Tibial artery (tissue), 4 donors: Measurements from ENCODE around the gene CCRL2.
"Not testable (repeated sequence)": the region's sequence is repeated elsewhere in the genome, so short reads cannot be mapped to it uniquely, and the experiment has no call there.

Source experiments
- DNase-seq, 2 donors: peaks; one replicate each; pipeline ENCODE4 v3.0.0-alpha.2; 2019
- H3K27ac ChIP-seq, 2 donors: fragments of 200-600 bp; sonication (generic) in 1 of 2; 1 replicate in 1 of 2; 2 replicates in 1 of 2; pipeline ENCODE4 v1.5.1; 2018 to 2019; ENCODE audit warnings: mild to moderate bottlenecking in 1 of 2
- H3K27me3 ChIP-seq, 2 donors: fragments of 200-600 bp; sonication (generic) in 1 of 2; one replicate each; pipeline versions ENCODE4 v1.5.1 to v1.6.0; 2016 to 2019
- H3K36me3 ChIP-seq, 3 donors: fragments of 200-600 bp; sonication (generic) in 2 of 3; one replicate each; pipeline ENCODE4 v1.5.1; 2016 to 2019; ENCODE audit warnings: mild to moderate bottlenecking in 2 of 3
- H3K4me1 ChIP-seq, 4 donors: fragments of 200-600 bp; sonication (generic) in 2 of 4; 1 replicate in 3 of 4; 2 replicates in 1 of 4; pipeline ENCODE4 v1.5.1; 2016 to 2019
- H3K4me3 ChIP-seq, 2 donors: fragments of 200-600 bp; sonication (generic) in 1 of 2; 1 replicate in 1 of 2; 2 replicates in 1 of 2; pipeline ENCODE4 v1.5.1; 2018 to 2019; ENCODE audit warnings: mild to moderate bottlenecking in 2 of 2
- H3K9me3 ChIP-seq, 3 donors: fragments of 200-600 bp; sonication (generic) in 1 of 3; one replicate each; pipeline ENCODE4 v1.5.1; 2016 to 2019
- intact Hi-C: fragments of 100-400 bp; cut with DNase I; formaldehyde crosslinking; loops from one replicate; pipeline ENCODE4 v1.15.0; 2023; ENCODE audit warnings: low total_unique reads
- TF ChIP-seq, protein P1 (sequence below), 2 experiments: fragments of 200-600 bp in 1 of 2; fragments of 450-650 bp in 1 of 2; IDR thresholded peaks; one replicate each; pipeline ENCODE4 v1.5.1; 2017 to 2019; ENCODE audit warnings: antibody characterized with exemption in 2 of 2, mild to moderate bottlenecking in 1 of 2, moderate library complexity in 1 of 2

The CCRL2 gene

DNA sequence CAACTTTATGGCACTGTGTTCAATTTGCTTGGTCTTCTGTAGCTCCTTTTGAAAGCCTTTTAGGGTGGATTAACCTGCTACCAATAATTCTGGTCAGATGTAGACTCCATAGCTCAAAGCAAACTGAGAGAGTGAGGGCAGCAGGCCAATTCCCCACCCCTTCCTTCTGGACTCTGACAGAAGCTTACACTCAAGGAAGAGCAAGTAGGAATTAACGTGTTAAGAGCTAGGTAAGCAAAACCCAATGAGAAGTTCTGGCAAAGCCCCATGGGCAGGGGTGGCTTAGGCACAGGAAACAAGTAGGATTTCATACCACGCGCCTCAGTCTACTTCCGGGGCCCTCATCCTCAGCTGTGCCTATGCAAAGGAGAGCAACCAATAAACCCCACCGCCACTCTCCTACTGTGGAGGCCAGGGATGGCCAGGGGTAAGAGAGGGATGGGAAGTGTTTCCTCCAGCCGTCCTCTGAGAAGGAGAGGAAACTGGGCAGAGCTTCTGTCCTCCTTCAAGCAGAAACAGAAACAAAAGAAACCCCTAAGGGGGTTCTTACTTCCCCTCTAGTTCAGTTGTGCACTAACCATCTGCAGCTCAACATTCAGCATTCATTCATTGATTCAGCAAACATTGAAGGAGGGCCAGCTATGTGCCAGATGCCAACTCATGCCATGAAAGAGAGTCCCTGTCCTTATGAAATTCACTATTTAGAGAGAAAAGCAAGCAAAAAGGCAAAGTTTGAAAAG lies 23.7 kb upstream of the CCRL2 start:
- H3K27me3 ChIP-seq, result no peaks in the 10 kb centered on the region
- H3K4me3 ChIP-seq, result no peak overlapping the region
- H3K9me3 ChIP-seq, result no peaks in the 10 kb centered on the region
- no peak overlapping the region for H3K27ac ChIP-seq
- intact Hi-C loops, result no loop called here
- H3K4me1 ChIP-seq, result peaks cover 0 to 9% (median 2%) of the 10 kb centered on the region in 4 donors
- no peaks in the 10 kb centered on the region for H3K36me3 ChIP-seq
- TF ChIP-seq, protein P1, sequence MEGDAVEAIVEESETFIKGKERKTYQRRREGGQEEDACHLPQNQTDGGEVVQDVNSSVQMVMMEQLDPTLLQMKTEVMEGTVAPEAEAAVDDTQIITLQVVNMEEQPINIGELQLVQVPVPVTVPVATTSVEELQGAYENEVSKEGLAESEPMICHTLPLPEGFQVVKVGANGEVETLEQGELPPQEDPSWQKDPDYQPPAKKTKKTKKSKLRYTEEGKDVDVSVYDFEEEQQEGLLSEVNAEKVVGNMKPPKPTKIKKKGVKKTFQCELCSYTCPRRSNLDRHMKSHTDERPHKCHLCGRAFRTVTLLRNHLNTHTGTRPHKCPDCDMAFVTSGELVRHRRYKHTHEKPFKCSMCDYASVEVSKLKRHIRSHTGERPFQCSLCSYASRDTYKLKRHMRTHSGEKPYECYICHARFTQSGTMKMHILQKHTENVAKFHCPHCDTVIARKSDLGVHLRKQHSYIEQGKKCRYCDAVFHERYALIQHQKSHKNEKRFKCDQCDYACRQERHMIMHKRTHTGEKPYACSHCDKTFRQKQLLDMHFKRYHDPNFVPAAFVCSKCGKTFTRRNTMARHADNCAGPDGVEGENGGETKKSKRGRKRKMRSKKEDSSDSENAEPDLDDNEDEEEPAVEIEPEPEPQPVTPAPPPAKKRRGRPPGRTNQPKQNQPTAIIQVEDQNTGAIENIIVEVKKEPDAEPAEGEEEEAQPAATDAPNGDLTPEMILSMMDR (IDR thresholded peaks at IDR 0.05), result no peak
- DNase-seq, result no peak

DNA sequence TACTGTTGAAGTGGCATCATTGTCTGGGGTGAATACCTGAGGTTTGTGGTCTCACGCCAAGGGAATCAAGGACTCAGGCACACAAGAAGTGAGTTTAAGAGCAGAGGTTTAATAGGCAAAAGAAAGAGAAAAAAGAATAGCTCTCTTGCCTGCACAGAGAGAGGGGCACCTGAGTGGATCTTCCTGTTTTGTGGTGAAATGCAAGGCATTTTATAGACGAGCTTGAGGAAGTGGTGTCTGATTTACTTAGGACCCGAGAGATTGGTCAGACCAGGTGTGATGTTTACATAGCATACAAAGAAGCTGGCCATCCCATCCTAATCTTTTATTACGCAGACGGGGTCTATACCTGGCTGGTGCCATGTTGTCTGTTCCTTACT lies 23.1 kb upstream of the CCRL2 start:
- no peaks in the 10 kb centered on the region for H3K27me3 ChIP-seq
- H3K4me3 ChIP-seq, result no peak overlapping the region
- H3K4me1 ChIP-seq, result peaks cover 0 to 9% (median 2%) of the 10 kb centered on the region in 4 donors
- no peak overlapping the region for H3K27ac ChIP-seq
- intact Hi-C loops, result no loop called here
- no peak for DNase-seq
- TF ChIP-seq, protein P1 (IDR thresholded peaks at IDR 0.05), result no peak
- H3K9me3 ChIP-seq, result no peaks in the 10 kb centered on the region
- no peaks in the 10 kb centered on the region for H3K36me3 ChIP-seq

DNA sequence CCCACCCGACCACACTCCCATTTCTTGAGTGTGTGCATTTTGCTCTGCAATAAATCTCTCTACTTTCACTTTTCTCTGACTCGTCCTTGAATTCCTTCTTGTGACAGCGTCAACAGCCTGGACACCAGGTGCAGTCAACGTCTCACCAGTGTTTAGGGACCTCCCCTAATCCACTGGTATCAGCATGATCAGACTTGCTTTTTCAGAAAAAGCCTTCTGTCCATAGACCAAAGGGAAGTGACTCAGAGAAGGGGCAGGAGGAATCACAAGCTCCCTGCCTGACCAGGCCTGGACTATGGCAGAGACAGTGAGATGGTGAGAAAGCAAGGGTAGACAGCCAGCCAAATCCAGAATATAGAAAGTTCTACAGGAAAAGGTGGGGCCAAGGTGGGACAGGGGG lies 20.9 kb upstream of the CCRL2 start:
- peaks cover 0 to under 1% (median 0%) of the 10 kb centered on the region in 4 donors for H3K4me1 ChIP-seq
- H3K36me3 ChIP-seq, result no peaks in the 10 kb centered on the region
- intact Hi-C loops, result no loop called here
- H3K9me3 ChIP-seq, result no peaks in the 10 kb centered on the region
- H3K4me3 ChIP-seq, result no peak overlapping the region
- no peak overlapping the region for H3K27ac ChIP-seq
- TF ChIP-seq, protein P1 (IDR thresholded peaks at IDR 0.05), result no peak
- no peak for DNase-seq
- no peaks in the 10 kb centered on the region for H3K27me3 ChIP-seq

DNA sequence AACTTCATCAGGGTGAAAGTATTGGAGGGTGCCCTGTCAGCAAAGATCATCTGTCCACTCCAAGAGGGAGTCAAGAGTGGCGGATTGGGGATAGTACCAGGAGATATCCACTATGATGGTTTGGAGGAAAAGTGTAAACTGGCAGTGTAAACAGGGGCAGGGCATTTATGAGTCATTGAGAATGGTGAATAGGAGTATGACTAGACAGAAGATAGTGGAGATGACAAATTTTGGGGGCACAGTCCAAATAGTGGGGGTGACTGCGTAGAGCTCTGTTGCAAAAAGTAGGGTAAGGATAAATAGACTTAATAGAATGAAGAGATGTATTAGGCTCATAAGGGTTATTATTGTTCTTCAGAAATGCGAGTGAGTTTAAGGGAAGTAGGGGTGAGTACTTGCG lies 18.2 kb upstream of the CCRL2 start:
- H3K4me3 ChIP-seq, H3K4me1 ChIP-seq, H3K27ac ChIP-seq, H3K27me3 ChIP-seq, DNase-seq, H3K9me3 ChIP-seq, intact Hi-C loops, H3K36me3 ChIP-seq: not testable (repeated sequence)

DNA sequence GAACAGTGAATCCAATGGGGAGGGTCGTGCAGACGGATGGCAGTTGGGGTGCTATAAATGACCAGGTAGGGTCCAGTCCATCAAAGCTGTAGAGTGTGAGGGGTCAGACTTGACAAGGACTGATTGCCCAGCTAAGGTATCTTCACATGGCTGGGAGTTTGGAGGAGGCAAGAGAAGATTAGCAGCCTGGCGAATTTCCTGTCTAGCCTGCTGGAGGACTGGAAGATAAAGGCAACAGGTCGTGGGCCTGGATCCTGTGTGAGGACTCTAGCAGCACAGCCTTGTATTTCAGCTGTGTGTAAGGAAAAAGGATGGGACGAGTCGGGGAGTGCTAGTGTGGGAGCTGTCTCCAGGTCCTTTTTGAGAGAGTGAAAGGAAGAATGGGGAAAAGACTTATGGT lies 17.8 kb upstream of the CCRL2 start:
- intact Hi-C loops, result no loop called here
- Histone ChIP-seq H3K27me3 (no peaks in the 10 kb centered on the region), H3K4me3 (no peak overlapping the region), H3K36me3 (no peaks in the 10 kb centered on the region), H3K4me1 (no peaks in the 10 kb centered on the region), H3K27ac (no peak overlapping the region), H3K9me3 (no peaks in the 10 kb centered on the region)
- TF ChIP-seq, protein P1 (IDR thresholded peaks at IDR 0.05), result no peak
- DNase-seq, result no peak

DNA sequence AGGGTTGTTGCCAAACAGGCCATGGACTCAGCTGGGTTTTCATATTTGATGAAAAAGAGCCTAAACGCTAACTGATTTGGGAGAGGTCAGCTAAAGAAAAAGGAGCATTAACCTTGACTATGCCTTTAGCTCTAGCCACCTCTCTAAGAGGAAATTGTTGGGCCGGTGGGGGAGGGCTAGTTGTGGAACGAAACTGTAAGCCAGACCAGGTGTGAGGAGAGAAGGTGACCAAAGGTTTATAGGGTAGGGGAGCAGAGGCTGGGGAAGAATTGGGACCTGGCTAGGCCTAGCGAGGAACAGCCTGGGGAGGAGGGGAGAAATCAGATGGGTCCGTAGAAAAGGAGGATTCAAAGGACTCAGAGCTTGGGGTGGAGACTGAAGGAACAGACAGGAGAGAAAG lies 15.5 kb upstream of the CCRL2 start:
- H3K4me1 ChIP-seq, H3K9me3 ChIP-seq, H3K4me3 ChIP-seq, DNase-seq, H3K27me3 ChIP-seq, intact Hi-C loops, H3K36me3 ChIP-seq, H3K27ac ChIP-seq: not testable (repeated sequence)

GRCh38 chr3:46393011-46393410 lies 14.0 kb upstream of the CCRL2 start:
- H3K27ac ChIP-seq, result no peak overlapping the region
- H3K4me3 ChIP-seq, result no peak overlapping the region
- H3K4me1 ChIP-seq, result no peaks in the 10 kb centered on the region
- no peak for DNase-seq
- no peaks in the 10 kb centered on the region for H3K27me3 ChIP-seq
- TF ChIP-seq, protein P1 (IDR thresholded peaks at IDR 0.05), result no peak
- intact Hi-C loops, result no loop called here
- no peaks in the 10 kb centered on the region for H3K36me3 ChIP-seq
- H3K9me3 ChIP-seq, result no peaks in the 10 kb centered on the region
